Measurements from ENCODE around the gene THEMIS. TPM values are rescaled to one million over a fixed set of nuclear protein-coding genes. Genes with fewer than 3 reads are reported as not detected.

The THEMIS gene
- total RNA-seq, 3 donors from 2014 or later: 1.2 to 2.7 (median 2.0) TPM

- TF ChIP-seq CTCF (IDR thresholded peaks at IDR 0.05): no peak
- H3K9me3 ChIP-seq: no peaks in the 10 kb centered on the region
- H3K4me3 ChIP-seq: no peak overlapping the region
- ATAC-seq (no peak), DNase-seq (no peak)
- H3K36me3 ChIP-seq (ENCODE audit: low read depth): no peaks in the 10 kb centered on the region
- intact Hi-C loops (cut with DNase I, micrococcal nuclease): no loop called here
- no peaks in the 10 kb centered on the region for H3K4me1 ChIP-seq (ENCODE audit: low read depth)
Measured at GRCh38 chr6:127833336-127833735, 67.5 kb downstream of the THEMIS start.

GRCh38 chr6:127832381-127832780 lies 68.5 kb downstream of the THEMIS start:
- H3K4me1 ChIP-seq (ENCODE audit: low read depth): no peaks in the 10 kb centered on the region
- no peaks in the 10 kb centered on the region for H3K36me3 ChIP-seq (ENCODE audit: low read depth)
- H3K4me3 ChIP-seq: no peak overlapping the region
- ATAC-seq (no peak), DNase-seq (no peak)
- no peak for TF ChIP-seq CTCF (IDR thresholded peaks at IDR 0.05)
- no peaks in the 10 kb centered on the region for H3K9me3 ChIP-seq
- intact Hi-C loops (cut with DNase I, micrococcal nuclease): no loop called here

- no peak for ATAC-seq
- H3K9me3 ChIP-seq: no peaks in the 10 kb centered on the region
Measured at GRCh38 chr6:127824061-127824460, 76.8 kb downstream of the THEMIS start.

GRCh38 chr6:127821431-127821830 lies 79.4 kb downstream of the THEMIS start:
- TF ChIP-seq CTCF (IDR thresholded peaks at IDR 0.05): no peak
- no peaks in the 10 kb centered on the region for H3K4me1 ChIP-seq (ENCODE audit: low read depth)
- intact Hi-C loops (cut with DNase I, micrococcal nuclease): no loop called here
- H3K36me3 ChIP-seq (ENCODE audit: low read depth): no peaks in the 10 kb centered on the region
- no peak overlapping the region for H3K4me3 ChIP-seq
- DNase-seq (no peak), ATAC-seq (no peak)
- no peaks in the 10 kb centered on the region for H3K9me3 ChIP-seq

More at GRCh38 chr6:127824061-127824460, 76.8 kb downstream of the THEMIS start:
- no peaks in the 10 kb centered on the region for H3K36me3 ChIP-seq (ENCODE audit: low read depth)
- H3K4me1 ChIP-seq (ENCODE audit: low read depth): no peaks in the 10 kb centered on the region
- H3K4me3 ChIP-seq: no peak overlapping the region
- DNase-seq: no peak
- intact Hi-C loops (cut with DNase I, micrococcal nuclease): no loop called here
- no peak for TF ChIP-seq CTCF (IDR thresholded peaks at IDR 0.05)

- no peaks in the 10 kb centered on the region for H3K36me3 ChIP-seq (ENCODE audit: low read depth)
- no peak overlapping the region for H3K4me3 ChIP-seq
- H3K4me1 ChIP-seq (ENCODE audit: low read depth): no peaks in the 10 kb centered on the region
- ATAC-seq: no peak
- intact Hi-C loops (cut with DNase I, micrococcal nuclease): no loop called here
- TF ChIP-seq CTCF (IDR thresholded peaks at IDR 0.05): no peak
- no peak for DNase-seq
- H3K9me3 ChIP-seq: no peaks in the 10 kb centered on the region
Measured at GRCh38 chr6:127818149-127818548, 82.7 kb downstream of the THEMIS start.

GRCh38 chr6:127816643-127817042 lies 84.2 kb downstream of the THEMIS start:
- intact Hi-C loops (cut with DNase I, micrococcal nuclease): no loop called here
- no peaks in the 10 kb centered on the region for H3K36me3 ChIP-seq (ENCODE audit: low read depth)
- no peaks in the 10 kb centered on the region for H3K9me3 ChIP-seq
- DNase-seq: no peak
- H3K4me3 ChIP-seq: no peak overlapping the region
- H3K4me1 ChIP-seq (ENCODE audit: low read depth): no peaks in the 10 kb centered on the region
- ATAC-seq: no peak
- TF ChIP-seq CTCF (IDR thresholded peaks at IDR 0.05): no peak

Data from mucosa of descending colon (tissue), 3 donors.